ENCODE results near the gene METTL1.
"Not testable (repeated sequence)": the region's sequence is repeated elsewhere in the genome, so short reads cannot be mapped to it uniquely, and the experiment has no call there.

The METTL1 gene

DNA sequence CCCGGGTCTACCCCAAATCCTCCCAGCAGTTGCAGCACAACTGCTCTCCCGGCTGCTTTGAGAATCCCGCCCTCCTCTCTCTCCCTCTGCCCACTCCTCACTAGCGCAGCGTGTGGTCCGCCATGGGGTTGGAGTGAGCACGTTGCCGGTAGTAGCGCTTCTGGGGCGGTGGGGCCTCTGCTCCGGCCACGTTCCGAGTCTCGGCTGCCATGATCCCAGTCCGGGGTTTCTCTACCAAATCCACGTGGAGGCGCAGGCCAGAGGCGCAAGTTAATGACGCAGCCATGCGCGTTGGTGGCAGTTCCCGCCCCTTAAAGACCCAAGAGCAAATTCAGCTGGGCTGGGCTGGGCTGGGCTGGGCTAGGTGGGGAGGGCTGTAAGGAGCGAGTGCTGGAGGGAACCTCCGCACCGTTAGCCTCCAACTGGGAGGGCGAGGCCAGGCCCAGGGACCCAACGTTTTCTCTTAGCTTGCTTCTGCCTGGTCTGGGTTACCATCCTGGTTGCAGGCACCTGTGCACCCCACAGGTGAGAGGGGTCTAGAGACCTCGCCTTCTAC is at the start of gene METTL1:
Gene METTL1, minus strand, starts transcription at position 233 of the 556 bp plus-strand sequence. Its CDS starts 22 bp downstream, at position 211.
- peak; percentile 87 for DNase-seq

DNA sequence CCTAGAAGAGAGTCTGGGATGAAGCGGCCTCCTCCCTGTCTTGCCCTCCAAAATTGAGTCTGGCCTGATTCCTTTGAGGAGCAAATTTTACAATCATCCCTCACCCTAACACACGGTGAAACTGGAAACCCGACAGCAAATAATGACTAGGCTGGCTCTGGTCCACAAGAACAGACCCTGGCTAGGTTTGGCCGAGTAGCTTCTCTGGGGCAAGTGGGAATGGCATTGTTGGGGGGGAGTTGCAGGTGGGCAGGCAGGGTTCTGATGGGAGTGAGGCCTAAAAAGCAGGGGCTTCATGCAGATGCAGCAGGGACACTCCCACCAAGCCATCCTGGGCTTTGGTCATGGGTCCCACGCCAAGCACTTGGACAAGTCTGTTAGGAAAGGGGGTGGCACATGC is 49.1 kb upstream of the METTL1 start:
- DNase-seq, result not testable (repeated sequence)

- DNase-seq, result not testable (repeated sequence)
Observed at GRCh38 chr12:57820119-57820518, 48.2 kb upstream of the METTL1 start.

DNA sequence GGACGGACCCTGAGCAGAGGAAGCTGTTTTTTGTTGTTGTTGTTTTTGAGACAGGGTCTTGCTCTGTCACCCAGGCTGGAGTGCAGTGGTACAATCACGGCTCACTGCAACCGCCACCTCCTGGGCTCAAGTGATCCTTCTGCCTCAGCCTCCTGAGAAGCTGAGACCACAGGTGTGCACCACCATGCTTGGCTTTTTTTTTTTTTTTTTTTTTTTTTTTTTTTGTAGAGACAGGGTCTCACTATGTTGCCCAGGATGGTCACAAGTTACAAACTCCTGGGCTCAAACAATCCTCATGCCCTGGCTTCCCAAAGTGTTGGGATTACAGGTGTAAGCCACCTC is 46.1 kb upstream of the METTL1 start:
- not testable (repeated sequence) for DNase-seq

- DNase-seq, result no peak
Observed at GRCh38 chr12:57817261-57817989, 45.5 kb upstream of the METTL1 start.

GRCh38 chr12:57816855-57817151 is 44.9 kb upstream of the METTL1 start:
- no peak for DNase-seq

DNA sequence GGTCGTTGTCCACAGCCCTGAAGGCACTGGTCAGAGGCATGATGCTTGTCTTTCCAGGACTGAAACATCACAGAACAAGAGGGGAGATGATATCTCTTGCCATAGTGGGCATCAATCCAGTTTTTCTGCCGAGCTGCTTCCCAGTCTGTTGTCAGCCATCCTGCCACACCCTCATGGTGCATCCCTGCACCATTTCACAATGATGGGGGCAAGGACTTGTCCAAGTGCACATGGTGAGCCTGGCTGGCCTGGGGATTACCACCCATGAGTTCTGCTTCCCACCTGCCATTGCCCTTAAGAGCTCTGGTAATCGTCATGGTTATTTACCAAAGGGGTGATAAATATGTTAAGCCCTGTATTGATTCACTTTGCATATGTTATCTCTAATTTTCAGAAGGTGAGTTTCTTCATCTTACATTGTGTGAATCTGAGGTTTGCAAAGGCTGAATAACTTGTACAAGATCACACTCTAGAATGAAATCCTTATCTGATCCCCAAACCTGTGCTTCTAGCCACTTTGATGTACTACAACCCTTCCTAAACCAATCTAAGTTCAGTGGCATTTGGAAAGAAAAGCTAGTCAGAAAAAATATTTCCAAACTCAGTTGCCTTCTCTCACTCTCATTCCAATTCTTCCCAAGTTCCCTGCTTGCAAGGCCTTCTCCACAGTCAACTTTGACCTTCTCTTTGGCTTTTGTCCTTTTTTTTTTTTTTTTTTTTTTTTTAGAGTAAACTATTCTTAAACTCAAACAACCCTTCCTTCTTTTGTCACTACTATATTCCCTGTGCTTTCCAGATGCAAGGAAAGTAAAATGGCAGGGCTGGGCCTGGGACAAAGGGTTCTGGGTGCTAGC is 44.3 kb upstream of the METTL1 start:
- no peak for DNase-seq

DNA sequence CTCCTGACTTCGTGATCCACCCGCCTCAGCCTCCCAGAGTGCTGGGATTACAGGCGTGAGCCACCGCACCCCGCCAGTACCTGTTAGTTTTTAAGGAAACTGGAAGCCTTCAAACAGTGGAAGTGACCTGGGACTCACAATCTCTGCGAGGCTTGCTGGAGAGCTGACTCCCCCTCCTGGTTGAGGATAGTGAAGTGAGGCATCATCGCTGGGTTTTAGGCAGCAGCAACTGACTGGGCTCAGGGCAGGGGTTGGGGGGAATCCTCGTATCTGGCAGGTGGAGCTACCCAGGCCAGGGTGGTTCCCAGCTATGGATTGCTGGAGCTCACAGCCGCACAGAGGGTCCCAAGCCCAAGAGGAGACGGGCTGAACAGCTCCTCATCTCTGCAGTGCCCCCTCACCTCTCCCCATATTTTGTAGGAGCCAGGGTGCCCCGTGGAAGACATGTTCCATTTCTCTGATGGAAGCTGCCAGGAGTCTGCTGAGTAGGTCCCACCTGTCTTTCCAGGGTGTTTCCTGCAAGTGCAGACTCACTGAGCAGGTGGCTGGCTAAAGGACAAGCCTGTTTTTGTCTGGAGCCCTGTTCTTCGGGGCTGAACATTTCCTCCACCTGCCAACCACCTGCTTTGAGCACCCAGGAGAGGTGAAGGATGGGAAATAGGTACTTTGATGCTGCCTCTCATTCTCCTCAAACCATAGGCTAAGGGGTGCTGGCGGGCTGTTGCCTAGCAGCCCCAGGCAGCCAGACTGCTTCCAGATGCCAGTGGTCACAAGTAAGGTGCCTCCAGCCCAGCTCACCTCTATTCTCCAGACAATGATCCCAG is 43.5 kb upstream of the METTL1 start:
- no peak for DNase-seq

- DNase-seq, result no peak
Observed at GRCh38 chr12:57813971-57814772, 42.3 kb upstream of the METTL1 start.

DNA sequence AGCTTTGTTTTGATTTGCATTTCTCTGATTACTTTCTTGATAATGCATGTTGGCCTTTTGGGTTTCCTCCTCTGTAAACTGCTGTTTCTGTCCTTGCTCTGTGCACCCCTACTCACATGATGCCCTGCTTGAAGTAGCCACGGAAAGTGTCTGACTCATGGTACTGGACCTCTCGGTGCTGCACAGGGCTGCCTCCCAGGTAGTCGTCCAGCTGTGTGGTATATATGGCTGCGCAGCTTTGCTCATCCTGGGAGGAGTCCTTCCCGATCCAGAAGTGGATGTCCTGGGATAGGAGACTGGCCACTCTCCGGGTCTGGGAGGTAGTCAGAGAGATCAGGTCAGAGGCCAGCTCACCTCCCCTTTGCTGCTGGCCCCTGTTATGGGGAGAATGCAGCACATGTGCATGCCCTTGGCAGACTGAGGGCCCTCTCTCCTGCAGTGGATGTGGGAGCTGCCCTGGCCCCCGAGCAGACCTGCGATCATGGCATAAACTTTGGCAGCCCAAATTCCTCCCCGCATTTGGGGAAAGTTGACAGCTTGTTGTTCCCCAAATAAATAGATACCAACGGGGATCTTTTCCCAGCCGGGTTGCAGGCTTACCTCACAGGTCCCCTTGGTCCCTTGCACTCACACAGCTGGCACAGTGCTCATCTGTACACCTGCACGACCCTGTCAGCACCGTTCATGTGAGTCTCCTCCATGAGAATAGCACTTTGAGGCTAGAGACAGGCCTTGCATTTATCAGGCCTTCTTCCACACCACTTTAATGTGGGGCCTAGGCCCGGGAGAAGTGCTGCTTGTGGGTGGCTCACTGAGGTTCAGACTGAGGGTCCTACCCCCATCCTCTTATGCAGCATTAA is 41.4 kb upstream of the METTL1 start:
- no peak for DNase-seq

DNA sequence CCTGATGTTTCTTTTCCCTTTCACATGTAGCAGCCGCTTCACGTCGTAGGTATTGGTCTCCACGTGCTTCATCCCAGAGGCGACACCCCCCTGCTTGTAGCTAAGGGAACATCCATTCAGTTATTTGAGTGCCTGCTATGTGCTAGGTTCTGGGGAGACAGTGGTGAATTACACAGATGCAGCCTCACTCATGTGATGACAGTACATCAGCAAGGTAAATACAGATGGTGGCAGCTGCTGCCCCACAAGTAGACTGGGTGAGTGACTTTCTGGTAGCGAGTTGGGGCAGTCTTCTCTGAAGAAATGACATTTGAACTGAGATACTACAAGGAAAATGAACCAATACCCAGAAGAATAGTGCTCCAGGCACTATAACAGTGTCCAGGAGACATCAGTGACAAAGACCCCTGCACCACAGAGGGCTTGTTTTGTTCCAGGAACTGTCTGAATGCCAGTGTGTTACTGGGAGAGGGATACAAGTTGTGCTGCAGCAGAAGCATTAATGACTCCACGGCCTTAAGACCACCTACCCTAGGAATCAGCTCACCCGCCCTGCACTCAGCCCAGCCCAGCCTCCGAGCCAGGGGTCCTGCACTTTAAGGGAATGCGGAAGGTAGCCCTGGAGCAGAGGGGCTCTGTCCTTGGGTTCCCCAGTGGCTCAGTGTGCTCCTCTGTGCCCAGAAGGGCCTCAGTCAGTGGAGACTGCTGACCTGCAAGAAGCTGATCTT is 39.3 kb upstream of the METTL1 start:
- no peak for DNase-seq

DNA sequence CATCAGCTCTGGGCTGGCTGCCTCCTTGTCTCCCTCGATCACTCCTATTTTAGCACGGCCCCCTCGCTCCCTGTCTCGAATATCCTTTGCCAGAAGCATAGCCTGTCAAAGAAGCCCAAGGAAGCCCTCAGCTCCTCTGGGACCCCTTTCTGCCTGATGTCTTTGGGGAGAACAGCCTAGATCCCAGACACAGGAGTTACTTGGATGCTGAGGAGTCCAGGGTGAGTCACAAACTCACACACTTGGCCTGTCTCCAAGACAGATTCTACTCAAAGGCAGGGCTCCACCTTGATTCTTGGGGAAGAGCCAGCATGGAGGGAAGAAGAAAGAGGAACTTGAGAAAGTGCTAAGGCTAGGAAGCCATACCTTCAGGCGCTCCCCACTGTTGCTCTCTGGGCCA is 38.5 kb upstream of the METTL1 start:
- no peak for DNase-seq

DNA sequence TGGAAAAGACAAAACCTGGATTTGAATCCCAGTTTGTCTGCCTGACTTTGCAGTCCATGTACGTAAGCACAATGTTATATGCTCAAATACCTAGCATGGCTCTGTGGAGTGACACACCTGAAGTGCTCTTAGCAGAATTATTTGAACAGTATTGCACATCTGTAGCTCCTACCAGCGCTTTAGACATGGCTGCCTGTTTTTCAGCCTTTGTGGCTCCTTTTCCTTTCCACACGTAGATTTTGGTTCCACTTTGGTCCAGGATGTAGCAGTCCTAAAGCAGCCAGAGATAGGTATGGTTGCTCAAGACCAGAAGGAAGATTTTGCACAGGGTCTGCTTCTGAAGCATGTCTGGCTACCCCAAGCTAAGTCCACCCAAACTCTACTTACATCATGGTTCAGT is 37.5 kb upstream of the METTL1 start:
- no peak for DNase-seq

DNA sequence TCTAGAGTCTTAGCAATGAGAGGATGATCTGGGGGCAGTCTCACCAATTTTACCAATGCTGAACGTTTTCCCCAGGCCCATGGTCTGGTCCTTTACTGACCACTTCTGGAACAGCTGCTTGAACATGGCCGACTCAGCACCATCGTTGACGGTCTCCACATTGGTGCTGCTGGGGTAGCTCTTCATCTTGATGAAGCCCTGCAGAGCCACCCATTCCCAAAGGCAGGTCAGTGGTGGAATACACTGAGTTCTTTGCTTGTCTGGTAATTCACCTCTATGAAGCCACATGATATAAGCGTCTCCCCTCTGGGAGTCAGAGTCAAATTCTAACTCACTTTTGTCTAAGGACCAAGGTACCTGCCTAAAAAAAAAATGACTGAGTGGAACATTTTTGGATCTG is 36.4 kb upstream of the METTL1 start:
- DNase-seq, result no peak

- DNase-seq, result no peak
Observed at GRCh38 chr12:57807285-57807684, 35.4 kb upstream of the METTL1 start.

DNA sequence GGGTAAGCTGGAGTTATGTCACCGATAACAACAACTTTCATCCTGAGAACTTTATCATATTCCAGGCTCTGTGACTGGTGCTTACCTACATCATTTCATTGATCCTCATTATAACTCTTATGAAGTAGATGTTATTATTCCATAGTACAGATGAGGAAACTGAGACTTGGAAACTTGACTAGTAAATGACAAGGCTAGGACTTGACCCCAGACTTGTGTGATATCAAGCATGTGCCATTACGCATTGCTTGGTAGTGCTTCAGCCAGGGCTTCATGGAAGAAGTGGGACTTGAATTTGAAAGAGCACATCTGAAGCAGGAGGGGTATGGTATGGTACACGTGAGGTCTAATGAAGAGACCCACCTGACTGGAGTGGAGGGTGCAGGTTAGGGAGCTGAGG is 34.8 kb upstream of the METTL1 start:
- no peak for DNase-seq

- DNase-seq, result peak; percentile 42
Observed at GRCh38 chr12:57803319-57803893, 31.5 kb upstream of the METTL1 start.

GRCh38 chr12:57802607-57803006 is 30.7 kb upstream of the METTL1 start:
- DNase-seq, result no peak

DNA sequence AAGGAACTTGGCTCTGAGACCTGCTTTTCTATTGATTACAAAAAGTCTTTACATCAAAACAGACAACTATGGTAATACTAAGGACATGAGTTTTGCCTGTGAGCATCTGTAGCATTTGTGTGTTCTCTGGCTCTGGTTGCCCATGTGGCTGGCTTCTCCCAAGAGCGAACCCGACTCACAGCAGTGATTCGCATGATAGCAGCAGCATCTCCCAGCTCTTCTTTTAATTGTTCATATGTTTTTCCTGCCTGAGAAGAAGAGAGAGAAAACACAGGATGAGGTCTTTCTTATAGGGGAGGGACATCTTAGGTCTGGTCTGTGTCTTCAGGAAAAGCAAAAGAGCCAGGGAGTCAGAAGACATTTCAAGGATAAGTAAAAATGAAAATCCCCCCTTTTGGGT is 29.1 kb upstream of the METTL1 start:
- DNase-seq, result no peak

GRCh38 chr12:57797933-57798332 is 26.0 kb upstream of the METTL1 start:
- no peak for DNase-seq
